Transverse colon (tissue), 4 donors: ENCODE data around the gene COL8A1.

Source experiments
- POLR2AphosphoS5 ChIP-seq, 3 donors: sonication (generic); formaldehyde crosslinking; IDR thresholded peaks; one replicate each; pipeline ENCODE4 v1.6.1; 2016; ENCODE audit warnings: antibody characterized with exemption in 3 of 3
- TF ChIP-seq, protein P1 (sequence below), 5 experiments: fragments of 200-600 bp in 3 of 5; fragments of 450-650 bp in 2 of 5; sonication (generic) in 3 of 5; IDR thresholded peaks; 1 replicate in 2 of 5; 2 replicates in 3 of 5; pipeline ENCODE4 v1.5.1; 2016 to 2017; ENCODE audit warnings: antibody characterized with exemption in 5 of 5, inconsistent platforms in 3 of 5, mild to moderate bottlenecking in 2 of 5, moderate library complexity in 1 of 5

DNA sequence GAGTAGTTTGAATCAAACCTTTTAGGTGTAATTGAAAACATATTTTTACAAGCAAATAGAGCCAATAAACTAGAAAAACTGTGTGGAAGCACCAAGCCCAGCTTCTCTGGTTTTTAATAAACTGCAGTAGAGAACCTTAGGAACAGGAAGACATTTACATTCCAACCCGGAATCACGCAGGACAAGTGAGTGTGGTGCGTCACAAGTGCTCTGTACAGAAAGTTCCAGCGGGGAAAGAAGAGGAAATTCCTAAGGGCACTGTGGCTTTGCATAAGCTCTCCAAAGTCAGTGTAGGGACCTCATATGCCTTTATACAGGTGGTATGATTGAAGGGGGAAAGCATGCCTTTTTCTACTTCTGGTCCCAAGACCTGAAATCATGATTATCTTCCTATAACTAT is 21.6 kb downstream of the COL8A1 start:
- TF ChIP-seq, protein P1, sequence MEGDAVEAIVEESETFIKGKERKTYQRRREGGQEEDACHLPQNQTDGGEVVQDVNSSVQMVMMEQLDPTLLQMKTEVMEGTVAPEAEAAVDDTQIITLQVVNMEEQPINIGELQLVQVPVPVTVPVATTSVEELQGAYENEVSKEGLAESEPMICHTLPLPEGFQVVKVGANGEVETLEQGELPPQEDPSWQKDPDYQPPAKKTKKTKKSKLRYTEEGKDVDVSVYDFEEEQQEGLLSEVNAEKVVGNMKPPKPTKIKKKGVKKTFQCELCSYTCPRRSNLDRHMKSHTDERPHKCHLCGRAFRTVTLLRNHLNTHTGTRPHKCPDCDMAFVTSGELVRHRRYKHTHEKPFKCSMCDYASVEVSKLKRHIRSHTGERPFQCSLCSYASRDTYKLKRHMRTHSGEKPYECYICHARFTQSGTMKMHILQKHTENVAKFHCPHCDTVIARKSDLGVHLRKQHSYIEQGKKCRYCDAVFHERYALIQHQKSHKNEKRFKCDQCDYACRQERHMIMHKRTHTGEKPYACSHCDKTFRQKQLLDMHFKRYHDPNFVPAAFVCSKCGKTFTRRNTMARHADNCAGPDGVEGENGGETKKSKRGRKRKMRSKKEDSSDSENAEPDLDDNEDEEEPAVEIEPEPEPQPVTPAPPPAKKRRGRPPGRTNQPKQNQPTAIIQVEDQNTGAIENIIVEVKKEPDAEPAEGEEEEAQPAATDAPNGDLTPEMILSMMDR (IDR thresholded peaks at IDR 0.05), result no peak
- TF ChIP-seq POLR2AphosphoS5 (IDR thresholded peaks at IDR 0.05), result no peak
